Stimulated activated CD4-positive, alpha-beta T cell treated with anti-CD3 and anti-CD28 coated beads, Interleukin-12 subunit alpha, Interleukin-12 subunit beta, amount 100 ng/mL, for 48 hours (primary cell): ENCODE data around the gene TNNI3.
A peak's percentile ranks its signal among the peaks of the same experiment; 100 is the strongest.

Experiments
- DNase-seq, 3 donors: peaks; one replicate each; pipeline ENCODE4 v3.0.0-alpha.2; 2020; ENCODE audit warnings: low read depth in 2 of 3, low spot score in 1 of 3

Gene TNNI3

DNA sequence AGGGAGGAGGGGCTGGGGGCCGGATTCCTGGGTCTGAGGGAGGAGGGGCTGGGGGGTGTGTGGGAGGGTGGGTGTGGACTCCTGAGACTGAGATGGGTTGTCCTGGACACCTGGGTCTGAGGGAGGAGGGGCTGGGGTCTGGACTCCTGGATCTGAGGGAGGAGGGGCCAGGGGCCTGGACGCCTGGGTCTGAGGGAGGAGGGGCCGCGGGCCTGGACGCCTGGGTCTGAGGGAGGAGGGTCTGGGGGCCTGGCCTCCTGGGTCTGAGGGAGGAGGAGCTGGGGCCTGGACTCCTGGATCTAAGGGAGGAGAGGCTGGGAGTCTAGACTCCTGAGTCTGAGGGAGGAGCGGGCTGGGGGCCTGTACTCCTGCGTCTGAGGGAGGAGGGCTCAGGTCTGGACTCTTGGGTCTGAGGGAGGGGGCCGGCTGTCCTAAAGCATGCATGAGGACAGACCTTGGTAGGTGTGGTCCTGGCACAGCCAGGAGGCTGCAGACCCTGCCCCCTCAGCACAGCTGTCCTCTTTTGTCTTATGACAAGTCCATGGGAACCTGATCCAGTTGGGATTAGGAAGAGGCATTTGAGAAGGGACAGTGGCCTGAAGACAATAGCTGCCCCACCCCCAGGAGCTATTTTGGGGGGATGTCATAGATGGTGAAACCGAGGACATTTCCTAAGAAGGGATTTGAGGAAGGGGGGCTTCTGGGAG, 9.8 kb downstream of the TNNI3 start:
- no peak for DNase-seq

DNA sequence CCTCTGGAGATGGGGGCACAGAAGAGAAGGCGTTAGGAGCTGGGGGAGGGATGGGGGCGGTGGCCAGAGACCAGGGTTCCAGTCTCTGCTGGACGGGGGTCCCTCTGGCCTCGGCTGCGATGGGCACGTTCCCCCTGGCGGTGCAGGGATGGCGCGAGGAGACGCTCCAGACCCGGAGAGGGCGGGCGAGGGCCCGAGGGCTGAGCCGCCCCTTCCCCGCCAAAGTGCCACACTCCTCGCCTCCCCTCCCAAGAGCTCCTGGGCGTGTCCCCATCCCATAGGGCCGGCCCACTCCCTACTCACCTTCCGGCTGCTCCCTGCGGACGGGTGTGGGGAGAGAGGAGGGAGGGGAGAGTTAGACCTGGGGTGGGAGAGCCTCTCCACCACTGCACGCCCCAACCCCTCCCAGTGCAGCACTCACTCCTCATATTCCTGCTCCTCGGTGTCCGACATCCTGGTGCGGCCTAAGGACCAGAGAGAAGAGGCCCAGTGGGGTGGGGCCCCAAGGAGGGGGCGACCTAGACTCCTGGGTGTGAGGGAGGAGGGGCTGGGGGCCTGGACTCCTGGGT, 10.7 kb downstream of the TNNI3 start:
- no peak for DNase-seq

DNA sequence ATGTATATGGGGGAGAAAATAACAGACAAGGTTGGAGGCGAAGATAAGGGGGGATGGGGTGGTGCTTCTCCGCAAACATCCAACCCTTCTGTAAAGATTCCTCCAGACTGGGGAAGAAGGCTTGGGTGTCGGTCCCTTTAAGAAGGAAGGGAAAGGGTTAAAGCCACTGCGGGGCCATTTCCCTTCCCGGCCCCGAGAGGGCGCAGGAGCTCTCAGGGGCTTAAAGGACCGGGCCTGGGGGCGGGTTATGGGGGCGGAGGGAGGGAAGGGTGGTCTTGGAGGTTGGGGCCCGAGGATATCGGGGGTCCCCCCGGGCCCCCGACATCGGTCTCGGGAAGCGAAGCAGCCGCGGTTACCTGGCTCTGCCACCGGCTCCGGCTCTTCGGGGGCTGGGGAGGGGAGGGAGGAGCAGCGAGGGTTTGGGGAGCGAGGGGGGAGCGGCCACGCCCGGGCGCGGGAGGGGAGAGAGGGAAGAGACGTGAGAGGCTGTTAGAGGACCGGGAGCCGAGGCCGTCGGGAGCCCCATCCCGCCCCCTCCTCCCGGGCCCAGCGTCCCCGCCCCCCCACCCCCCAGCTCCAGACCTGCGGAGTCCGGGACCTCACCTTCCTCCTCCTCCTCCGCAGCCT, 11.3 kb downstream of the TNNI3 start:
- peak in 1 of 3 donors; percentile 17 for DNase-seq

DNA sequence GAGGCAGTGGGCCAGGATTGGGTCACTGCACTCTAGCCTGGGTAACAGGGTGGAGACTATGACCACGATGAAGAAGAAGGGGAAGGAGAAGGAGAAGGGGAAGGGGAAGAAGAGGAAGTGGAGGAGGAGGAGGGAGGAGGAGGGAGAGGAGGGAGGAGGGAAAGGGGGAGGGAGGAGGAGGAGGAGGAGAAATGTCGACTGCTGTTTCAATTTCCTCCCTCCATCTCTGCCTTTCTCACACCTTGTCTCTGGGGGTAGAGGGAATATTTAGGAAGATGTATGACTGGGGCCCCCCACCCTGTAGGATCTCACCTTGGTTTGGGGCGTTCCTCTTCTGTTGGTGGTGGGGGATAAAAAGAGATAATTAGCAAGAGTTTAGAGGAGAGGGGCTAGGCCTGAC, 12.3 kb downstream of the TNNI3 start:
- DNase-seq, result no peak

DNA sequence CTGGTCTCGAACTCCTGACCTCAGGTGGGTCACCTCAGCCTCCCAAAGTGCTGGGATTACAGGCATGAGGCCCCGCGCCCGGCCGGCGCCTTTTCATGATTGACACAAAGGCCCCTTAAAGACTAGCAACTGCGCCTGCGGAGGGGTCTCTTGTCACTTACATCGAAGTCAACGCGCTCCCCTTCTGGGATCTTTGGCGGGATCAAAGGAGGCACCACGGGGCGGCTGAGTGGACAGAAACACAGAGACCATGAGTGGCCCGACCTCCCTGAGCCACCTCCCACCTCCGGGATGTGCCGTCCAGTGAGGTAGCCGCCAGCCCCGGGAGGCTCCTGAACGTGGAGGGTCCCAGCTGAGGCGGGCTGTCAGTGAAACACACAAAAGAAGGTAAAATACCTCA, 15.8 kb downstream of the TNNI3 start:
- no peak for DNase-seq

- DNase-seq, result no peak
Observed at GRCh38 chr19:55137915-55138314, 19.6 kb downstream of the TNNI3 start.

DNA sequence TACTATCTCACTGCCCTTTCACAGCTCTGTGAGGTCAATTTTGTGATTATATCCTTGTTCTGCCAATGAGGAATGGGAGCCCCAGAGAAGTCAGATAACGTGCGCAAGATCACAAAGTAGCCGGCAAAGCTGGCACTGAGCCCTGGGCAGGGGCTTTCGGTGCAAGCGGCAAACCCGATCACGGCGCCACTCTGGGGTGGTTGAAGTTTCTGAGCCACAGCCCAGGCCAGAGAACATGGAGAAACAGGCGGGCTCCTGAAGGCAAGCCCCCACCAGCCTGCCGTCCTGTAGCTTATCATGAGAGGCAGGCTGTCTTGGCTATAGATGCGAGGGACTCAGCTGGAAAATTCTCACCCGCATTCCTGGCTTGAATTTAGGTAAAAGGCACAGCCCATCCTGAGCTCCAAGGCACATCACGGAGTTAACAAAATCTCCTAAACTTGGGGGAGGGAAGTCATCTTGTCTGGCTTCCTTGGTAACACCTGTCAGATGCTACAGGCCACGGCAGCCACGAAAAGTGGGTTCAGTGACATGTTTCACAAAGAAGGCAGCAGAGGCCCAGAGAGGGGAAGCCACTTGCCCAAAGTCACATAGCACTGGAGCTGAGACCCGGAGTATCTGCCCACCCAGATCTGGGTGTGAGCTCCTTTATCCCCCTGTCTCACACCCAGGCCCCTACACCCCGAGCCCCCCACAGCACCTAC, 21.0 kb downstream of the TNNI3 start:
- DNase-seq, result no peak

GRCh38 chr19:55134736-55135135, 22.8 kb downstream of the TNNI3 start:
- DNase-seq, result no peak

- no peak for DNase-seq
Observed at GRCh38 chr19:55133639-55134444, 23.7 kb downstream of the TNNI3 start.

GRCh38 chr19:55132453-55133129, 24.9 kb downstream of the TNNI3 start:
- DNase-seq, result no peak

DNA sequence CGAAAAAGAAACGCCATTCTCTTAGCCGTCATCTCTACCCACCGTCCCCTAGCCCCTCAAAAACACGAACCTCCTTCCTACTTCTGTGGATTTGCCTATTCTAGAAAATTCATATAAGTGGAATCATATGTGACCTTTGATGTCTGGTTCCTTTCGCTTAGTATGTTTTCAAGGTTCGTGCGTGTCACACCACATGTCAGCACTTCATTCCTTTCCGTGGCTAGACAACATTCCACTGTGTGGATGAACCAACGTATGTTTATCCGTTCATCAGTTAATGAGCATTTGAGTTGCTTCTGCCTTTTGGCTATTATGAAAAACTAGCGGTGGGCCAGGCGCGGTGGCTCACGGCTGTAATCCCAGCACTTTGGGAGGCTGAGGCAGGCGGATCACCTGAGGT, 26.1 kb downstream of the TNNI3 start:
- no peak for DNase-seq

GRCh38 chr19:55119053-55119452, 38.5 kb downstream of the TNNI3 start:
- DNase-seq, result no peak

- DNase-seq, result peak in 1 of 3 donors; percentile 26
Observed at GRCh38 chr19:55118401-55118991, 39.0 kb downstream of the TNNI3 start.

DNA sequence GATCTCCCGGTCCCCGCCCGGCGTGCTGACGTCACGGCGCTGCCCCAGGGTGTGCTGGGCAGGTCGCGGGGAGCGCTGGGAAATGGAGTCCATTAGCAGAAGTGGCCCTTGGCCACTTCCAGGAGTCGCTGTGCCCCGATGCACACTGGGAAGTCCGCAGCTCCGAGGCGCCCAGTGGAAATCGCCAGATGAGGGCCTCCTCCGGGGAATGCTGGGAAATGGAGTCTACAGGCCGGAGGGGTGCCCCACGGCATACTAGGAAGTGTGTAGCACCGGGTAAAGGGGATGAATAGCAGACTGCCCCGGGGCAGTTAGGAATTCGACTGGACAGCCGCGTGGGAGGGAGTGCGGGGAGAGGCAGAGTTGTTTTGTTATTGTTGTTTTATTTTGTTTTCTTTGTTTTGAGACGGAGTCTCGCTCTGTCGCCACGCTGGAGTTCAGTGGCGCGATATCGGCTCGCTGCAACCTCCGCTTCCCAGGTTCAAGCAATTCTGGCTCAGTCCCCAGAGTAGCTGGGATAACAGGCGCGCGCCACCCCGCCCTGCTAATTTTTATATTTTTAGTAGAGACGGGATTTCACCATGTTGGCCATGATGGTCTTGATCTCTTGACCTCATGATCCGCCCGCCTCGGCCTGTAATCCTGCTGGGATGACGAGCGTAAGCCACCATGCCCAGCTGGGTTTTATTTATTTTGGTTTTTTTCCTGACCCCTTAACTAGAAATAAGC, 39.7 kb downstream of the TNNI3 start:
- DNase-seq, result peak; percentile 91 to 97 (median 95)

DNA sequence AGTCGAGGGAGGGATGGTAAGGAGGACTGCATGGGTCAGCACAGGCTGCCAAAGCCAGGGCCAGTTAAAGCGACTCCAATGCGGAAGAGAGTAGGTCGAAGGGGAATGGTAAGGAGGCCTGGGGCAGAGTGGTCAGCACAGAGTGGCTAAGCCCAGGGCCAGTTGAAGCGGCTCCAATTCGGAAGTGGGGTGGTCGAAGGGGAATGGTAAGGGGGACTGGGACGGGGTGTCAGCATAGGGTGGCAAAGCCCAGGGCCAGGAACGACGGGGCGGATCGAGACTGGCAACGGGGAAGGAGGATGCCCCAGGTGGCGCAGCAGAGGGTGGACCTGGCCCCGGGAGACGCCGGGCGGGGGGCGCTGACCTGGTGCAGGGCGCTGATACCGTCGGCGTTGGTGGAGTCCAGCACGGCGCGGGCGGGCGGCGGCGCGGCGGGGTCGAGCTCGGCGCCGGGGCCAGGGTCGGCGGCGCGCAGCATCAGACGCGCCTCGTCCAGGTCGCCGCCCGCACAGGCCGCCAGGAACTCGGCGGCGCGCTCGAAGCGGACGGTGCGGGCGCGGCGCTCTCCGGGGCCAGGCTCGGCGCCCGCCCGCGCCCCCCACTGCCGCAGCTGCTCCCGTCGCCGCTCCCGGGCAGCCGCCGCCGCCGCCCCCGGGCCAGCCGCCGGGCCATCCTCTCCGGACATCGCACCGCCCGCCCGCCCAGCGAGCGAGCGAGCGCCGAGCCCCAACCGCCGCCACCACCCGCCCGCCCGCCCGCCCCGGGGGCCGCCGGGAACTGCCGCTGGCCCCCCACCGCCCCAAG, 40.5 kb downstream of the TNNI3 start, which contains the start of gene PPP1R12C:
TSS of gene PPP1R12C (minus strand) at position 779 of the 804 bp plus-strand sequence. CDS start at position 685, 94 bp downstream.
- DNase-seq, result no peak

DNA sequence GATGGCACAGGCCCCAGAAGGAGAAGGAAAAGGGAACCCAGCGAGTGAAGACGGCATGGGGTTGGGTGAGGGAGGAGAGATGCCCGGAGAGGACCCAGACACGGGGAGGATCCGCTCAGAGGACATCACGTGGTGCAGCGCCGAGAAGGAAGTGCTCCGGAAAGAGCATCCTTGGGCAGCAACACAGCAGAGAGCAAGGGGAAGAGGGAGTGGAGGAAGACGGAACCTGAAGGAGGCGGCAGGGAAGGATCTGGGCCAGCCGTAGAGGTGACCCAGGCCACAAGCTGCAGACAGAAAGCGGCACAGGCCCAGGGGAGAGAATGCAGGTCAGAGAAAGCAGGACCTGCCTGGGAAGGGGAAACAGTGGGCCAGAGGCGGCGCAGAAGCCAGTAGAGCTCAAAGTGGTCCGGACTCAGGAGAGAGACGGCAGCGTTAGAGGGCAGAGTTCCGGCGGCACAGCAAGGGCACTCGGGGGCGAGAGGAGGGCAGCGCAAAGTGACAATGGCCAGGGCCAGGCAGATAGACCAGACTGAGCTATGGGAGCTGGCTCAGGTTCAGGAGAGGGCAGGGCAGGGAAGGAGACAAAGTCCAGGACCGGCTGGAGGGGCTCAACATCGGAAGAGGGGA, 41.2 kb downstream of the TNNI3 start:
- DNase-seq, result peak; percentile 40 to 62 (median 41)

- no peak for DNase-seq
Observed at GRCh38 chr19:55115446-55116065, 42.0 kb downstream of the TNNI3 start.
